ENCODE results near the gene KCNMA1.
"Not testable (repeated sequence)": the region's sequence is repeated elsewhere in the genome, so short reads cannot be mapped to it uniquely, and the experiment has no call there.

The KCNMA1 gene

GRCh38 chr10:77590344-77591237, 47.0 kb downstream of the KCNMA1 start:
- Histone ChIP-seq H4K20me1 (ENCODE audit: insufficient read depth) (no peaks in the 10 kb centered on the region), H3K36me3 (ENCODE audit: insufficient read depth) (no peaks in the 10 kb centered on the region), H3K27me3 (ENCODE audit: insufficient read depth, low read depth) (no peaks in the 10 kb centered on the region), H3K9ac (no peak overlapping the region), H3K4me2 (no peak overlapping the region), H3K4me1 (ENCODE audit: low read depth, poor library complexity, severe bottlenecking) (no peaks in the 10 kb centered on the region), H2AFZ (ENCODE audit: low read depth) (no peak overlapping the region), H3K27ac (no peak overlapping the region), H3K4me3 (IDR thresholded peaks at IDR 0.05; ENCODE audit: insufficient read depth, low read depth, low read length) (no peak overlapping the region), H3K79me2 (ENCODE audit: insufficient read depth, low read depth) (no peaks in the 10 kb centered on the region)
- TF ChIP-seq CTCF (conservative IDR thresholded peaks at IDR 0.05; ENCODE audit: low read depth, low read length), result no peak

GRCh38 chr10:77589703-77590102, 47.9 kb downstream of the KCNMA1 start:
- not testable (repeated sequence) for H2AFZ ChIP-seq (ENCODE audit: low read depth); H3K79me2 ChIP-seq (ENCODE audit: insufficient read depth, low read depth); H3K4me1 ChIP-seq (ENCODE audit: low read depth, poor library complexity, severe bottlenecking); H3K9ac ChIP-seq; H3K27me3 ChIP-seq (ENCODE audit: insufficient read depth, low read depth); H3K27ac ChIP-seq; H3K4me3 ChIP-seq (IDR thresholded peaks at IDR 0.05; ENCODE audit: insufficient read depth, low read depth, low read length); H3K36me3 ChIP-seq (ENCODE audit: insufficient read depth); H3K4me2 ChIP-seq; H4K20me1 ChIP-seq (ENCODE audit: insufficient read depth)

- no peak overlapping the region for H2AFZ ChIP-seq (ENCODE audit: low read depth)
- no peaks in the 10 kb centered on the region for H3K27me3 ChIP-seq (ENCODE audit: insufficient read depth, low read depth)
- no peak for TF ChIP-seq CTCF (conservative IDR thresholded peaks at IDR 0.05; ENCODE audit: low read depth, low read length)
- no peaks in the 10 kb centered on the region for H3K36me3 ChIP-seq (ENCODE audit: insufficient read depth)
- no peaks in the 10 kb centered on the region for H4K20me1 ChIP-seq (ENCODE audit: insufficient read depth)
- H3K4me3 ChIP-seq (IDR thresholded peaks at IDR 0.05; ENCODE audit: insufficient read depth, low read depth, low read length), result no peak overlapping the region
- H3K4me2 ChIP-seq, result no peak overlapping the region
- H3K9ac ChIP-seq, result no peak overlapping the region
- H3K4me1 ChIP-seq (ENCODE audit: low read depth, poor library complexity, severe bottlenecking), result no peaks in the 10 kb centered on the region
- no peaks in the 10 kb centered on the region for H3K79me2 ChIP-seq (ENCODE audit: insufficient read depth, low read depth)
- H3K27ac ChIP-seq, result no peak overlapping the region
These were observed 48.7 kb downstream of the KCNMA1 start for GRCh38 chr10:77588886-77589285.

GRCh38 chr10:77587416-77587790, 50.2 kb downstream of the KCNMA1 start:
- Histone ChIP-seq H3K4me1 (ENCODE audit: low read depth, poor library complexity, severe bottlenecking) (no peaks in the 10 kb centered on the region), H3K27me3 (ENCODE audit: insufficient read depth, low read depth) (no peaks in the 10 kb centered on the region), H3K79me2 (ENCODE audit: insufficient read depth, low read depth) (no peaks in the 10 kb centered on the region), H4K20me1 (ENCODE audit: insufficient read depth) (no peaks in the 10 kb centered on the region), H3K4me3 (IDR thresholded peaks at IDR 0.05; ENCODE audit: insufficient read depth, low read depth, low read length) (no peak overlapping the region), H3K4me2 (no peak overlapping the region), H3K36me3 (ENCODE audit: insufficient read depth) (no peaks in the 10 kb centered on the region), H2AFZ (ENCODE audit: low read depth) (no peak overlapping the region), H3K27ac (no peak overlapping the region), H3K9ac (no peak overlapping the region)
- TF ChIP-seq CTCF (conservative IDR thresholded peaks at IDR 0.05; ENCODE audit: low read depth, low read length), result no peak

GRCh38 chr10:77586719-77587415, 50.7 kb downstream of the KCNMA1 start:
- no peak overlapping the region for H3K4me2 ChIP-seq
- no peak overlapping the region for H3K9ac ChIP-seq
- no peaks in the 10 kb centered on the region for H3K79me2 ChIP-seq (ENCODE audit: insufficient read depth, low read depth)
- no peak overlapping the region for H3K4me3 ChIP-seq (IDR thresholded peaks at IDR 0.05; ENCODE audit: insufficient read depth, low read depth, low read length)
- no peak overlapping the region for H2AFZ ChIP-seq (ENCODE audit: low read depth)
- H3K36me3 ChIP-seq (ENCODE audit: insufficient read depth), result no peaks in the 10 kb centered on the region
- TF ChIP-seq CTCF (conservative IDR thresholded peaks at IDR 0.05; ENCODE audit: low read depth, low read length), result no peak
- no peaks in the 10 kb centered on the region for H4K20me1 ChIP-seq (ENCODE audit: insufficient read depth)
- H3K27me3 ChIP-seq (ENCODE audit: insufficient read depth, low read depth), result no peaks in the 10 kb centered on the region
- no peaks in the 10 kb centered on the region for H3K4me1 ChIP-seq (ENCODE audit: low read depth, poor library complexity, severe bottlenecking)
- H3K27ac ChIP-seq, result no peak overlapping the region

Data from KMS-11 (cell line).